Neuronal stem cell (in vitro differentiated cells): ENCODE data around the gene AMOTL1.

ENCODE experiments used
- DNase-seq: peaks from one replicate; pipeline ENCODE4 v3.0.0-alpha.2; 2013; ENCODE audit warnings: low spot score
- H2AFZ ChIP-seq: one replicate; pipeline ENCODE4 v1.6.1; 2013; ENCODE audit warnings: mild to moderate bottlenecking, low read length, inconsistent platforms
- H2AK5ac ChIP-seq: 2 replicates; pipeline ENCODE4 v1.6.1; 2013; ENCODE audit warnings: low read depth, mild to moderate bottlenecking, inconsistent platforms, low read length, moderate library complexity, mixed read lengths
- H2BK120ac ChIP-seq: 2 replicates; pipeline ENCODE4 v1.6.1; 2013; ENCODE audit warnings: low read depth, mild to moderate bottlenecking, inconsistent platforms, low read length, moderate library complexity, mixed read lengths
- H2BK12ac ChIP-seq: one replicate; pipeline ENCODE4 v1.6.1; 2013; ENCODE audit warnings: low read length, inconsistent platforms
- H2BK15ac ChIP-seq: 2 replicates; pipeline ENCODE4 v1.6.1; 2013; ENCODE audit warnings: mild to moderate bottlenecking, low read length, inconsistent platforms, mixed read lengths
- H2BK5ac ChIP-seq: one replicate; pipeline ENCODE4 v1.6.1; 2013; ENCODE audit warnings: inconsistent platforms, mild to moderate bottlenecking, low read length, moderate library complexity
- H3K14ac ChIP-seq: one replicate; pipeline ENCODE4 v1.6.1; 2013; ENCODE audit warnings: low read length, inconsistent platforms
- H3K18ac ChIP-seq: 2 replicates; pipeline ENCODE4 v1.6.1; 2013; ENCODE audit warnings: low read length, inconsistent platforms
- H3K23ac ChIP-seq: 2 replicates; pipeline ENCODE4 v1.6.1; 2013; ENCODE audit warnings: low read depth, mild to moderate bottlenecking, mixed read lengths, low read length, inconsistent platforms; ENCODE audit not compliant: poor library complexity
- H3K27ac ChIP-seq: replicated peaks from 3 replicates; pipeline ENCODE4 v1.5.1; 2013; ENCODE audit warnings: low read length, inconsistent platforms
- H3K27me3 ChIP-seq, 3 experiments: 2 replicates each; pipeline ENCODE4 v1.6.1; 2013; ENCODE audit warnings: low read length in 3 of 3, mild to moderate bottlenecking in 2 of 3, inconsistent platforms in 1 of 3, low read depth in 1 of 3, mixed read lengths in 1 of 3, moderate library complexity in 1 of 3; ENCODE audit not compliant: control insufficient read depth in 3 of 3, insufficient read depth in 3 of 3
- H3K36me3 ChIP-seq, 2 donors: replicated peaks in 1 of 2; 2 replicates each; pipeline ENCODE4 v1.6.1; 2013; ENCODE audit warnings: low read length in 2 of 2; ENCODE audit not compliant: control insufficient read depth in 2 of 2, insufficient read depth in 2 of 2
- H3K4ac ChIP-seq: 2 replicates; pipeline ENCODE4 v1.6.1; 2013; ENCODE audit warnings: inconsistent platforms, mild to moderate bottlenecking, low read length, moderate library complexity
- H3K4me1 ChIP-seq, 2 donors: 1 replicate in 1 of 2; 2 replicates in 1 of 2; pipeline ENCODE4 v1.6.1; 2013; ENCODE audit warnings: low read length in 2 of 2, low read depth in 1 of 2; ENCODE audit not compliant: control insufficient read depth in 2 of 2, insufficient read depth in 1 of 2
- H3K4me2 ChIP-seq: one replicate; pipeline ENCODE4 v1.6.1; 2013; ENCODE audit warnings: mild to moderate bottlenecking, low read length, inconsistent platforms; ENCODE audit not compliant: insufficient read depth, poor library complexity, severe bottlenecking
- H3K4me3 ChIP-seq, 2 donors: 2 replicates each; pipeline ENCODE4 v1.5.1; 2013; ENCODE audit warnings: low read length in 2 of 2, mild to moderate bottlenecking in 2 of 2, inconsistent platforms in 1 of 2, moderate library complexity in 1 of 2
- H3K79me1 ChIP-seq: one replicate; pipeline ENCODE4 v1.6.1; 2013; ENCODE audit warnings: low read depth, mild to moderate bottlenecking, inconsistent platforms, low read length, moderate library complexity
- H3K9ac ChIP-seq: one replicate; pipeline ENCODE4 v1.6.1; 2013; ENCODE audit warnings: mild to moderate bottlenecking, low read depth, low read length, inconsistent platforms; ENCODE audit not compliant: poor library complexity
- H3K9me3 ChIP-seq, 2 donors: replicated peaks in 1 of 2; 2 replicates each; pipeline versions ENCODE3 to v1.6.1; 2013; ENCODE audit warnings: low read length in 2 of 2, mild to moderate bottlenecking in 2 of 2, inconsistent platforms in 1 of 2, low read depth in 1 of 2, mixed read lengths in 1 of 2, moderate library complexity in 1 of 2; ENCODE audit not compliant: control insufficient read depth in 2 of 2, insufficient read depth in 1 of 2
- H4K8ac ChIP-seq: one replicate; pipeline ENCODE4 v1.6.1; 2013; ENCODE audit warnings: low read depth, mild to moderate bottlenecking, inconsistent platforms, low read length, moderate library complexity
- H4K91ac ChIP-seq: one replicate; pipeline ENCODE4 v1.6.1; 2013; ENCODE audit warnings: low read length, low read depth, mild to moderate bottlenecking, inconsistent platforms; ENCODE audit not compliant: poor library complexity
- WGBS, 2 donors: extraction: QIAGEN DNeasy Blood & Tissue Kit; methylation state at CpG; one replicate each; pipeline ENCODE4 v1.1.7; 2013; ENCODE audit warnings: missing lambda C conversion rate in 2 of 2, mixed read lengths in 1 of 2; ENCODE audit not compliant: insufficient read length in 2 of 2, insufficient replicate concordance in 1 of 2; ENCODE audit errors: extremely low coverage in 2 of 2; 5-methylcytosine and 5-hydroxymethylcytosine counted together

The AMOTL1 gene

DNA sequence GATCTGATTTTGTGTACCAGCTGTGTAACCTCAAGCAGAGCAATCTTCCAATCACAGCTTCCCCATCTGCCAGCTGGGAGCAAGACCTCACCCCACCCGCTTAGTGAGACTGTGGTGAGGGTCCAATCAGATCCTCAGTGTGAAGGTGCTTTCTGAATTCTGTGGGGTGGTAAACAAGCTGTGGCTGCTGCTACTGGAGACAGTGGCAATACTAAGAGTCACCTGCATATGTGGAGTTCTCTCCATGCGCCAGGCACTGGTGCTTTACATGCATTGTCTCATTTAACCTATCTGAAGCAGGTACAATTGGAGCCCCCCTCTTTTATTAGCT lies 154.8 kb downstream of the AMOTL1 start:
- Histone ChIP-seq H3K9ac (no peak overlapping the region), H3K27ac (no peak overlapping the region), H2AK5ac (no peak overlapping the region), H3K4me3 (peak overlapping the region in 1 of 2 donors; percentile 21), H3K23ac (no peak overlapping the region), H2BK12ac (no peak overlapping the region), H2BK15ac (no peak overlapping the region), H3K36me3 (no peaks in the 10 kb centered on the region), H4K8ac (no peak overlapping the region), H3K9me3 (no peaks in the 10 kb centered on the region), H3K27me3 (no peaks in the 10 kb centered on the region), H3K4ac (no peak overlapping the region), H4K91ac (no peak overlapping the region), H3K14ac (no peak overlapping the region), H2BK5ac (no peak overlapping the region), H3K18ac (no peak overlapping the region), H2BK120ac (no peak overlapping the region), H3K4me2 (no peak overlapping the region), H3K4me1 (peaks cover 10 to 18% of the 10 kb centered on the region in 2 donors), H2AFZ (peak overlapping the region; percentile 3), H3K79me1 (no peaks in the 10 kb centered on the region)
- no CpG with 5 or more reads among the region's 2 CpGs for WGBS, 2 donors
- DNase-seq: no peak

DNA sequence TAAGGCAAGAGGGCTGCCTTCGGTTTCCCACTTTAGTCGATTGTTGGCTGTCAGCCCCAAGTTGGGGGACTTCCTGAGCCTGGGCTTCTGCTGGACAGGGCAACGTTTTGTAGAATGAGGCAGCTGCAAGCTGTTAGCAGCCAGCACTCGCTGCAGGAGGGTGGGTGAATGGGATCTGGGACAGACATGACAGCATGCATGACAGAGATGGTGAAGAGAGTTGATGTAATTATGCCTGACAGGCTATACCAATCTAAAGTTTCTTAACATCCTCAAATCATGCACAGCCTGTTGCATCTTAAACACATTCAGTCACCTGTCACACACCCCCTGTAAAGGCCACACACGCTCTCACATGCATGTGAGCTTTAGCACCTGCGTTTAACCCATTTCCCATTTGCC lies 156.0 kb downstream of the AMOTL1 start:
- Histone ChIP-seq H2BK15ac (no peak overlapping the region), H2BK5ac (no peak overlapping the region), H3K14ac (no peak overlapping the region), H3K36me3 (no peaks in the 10 kb centered on the region), H3K79me1 (no peaks in the 10 kb centered on the region), H3K9me3 (no peaks in the 10 kb centered on the region), H2BK120ac (no peak overlapping the region), H2AK5ac (no peak overlapping the region), H2AFZ (no peak overlapping the region), H4K8ac (no peak overlapping the region), H3K4me2 (no peak overlapping the region), H4K91ac (no peak overlapping the region), H3K4ac (no peak overlapping the region), H3K18ac (no peak overlapping the region), H3K4me1 (peaks cover 12 to 18% of the 10 kb centered on the region in 2 donors), H3K4me3 (no peak overlapping the region), H3K27me3 (no peaks in the 10 kb centered on the region), H2BK12ac (no peak overlapping the region), H3K27ac (no peak overlapping the region), H3K23ac (no peak overlapping the region), H3K9ac (no peak overlapping the region)
- DNase-seq: no peak
- no CpG with 5 or more reads among the region's 6 CpGs for WGBS, 2 donors

DNA sequence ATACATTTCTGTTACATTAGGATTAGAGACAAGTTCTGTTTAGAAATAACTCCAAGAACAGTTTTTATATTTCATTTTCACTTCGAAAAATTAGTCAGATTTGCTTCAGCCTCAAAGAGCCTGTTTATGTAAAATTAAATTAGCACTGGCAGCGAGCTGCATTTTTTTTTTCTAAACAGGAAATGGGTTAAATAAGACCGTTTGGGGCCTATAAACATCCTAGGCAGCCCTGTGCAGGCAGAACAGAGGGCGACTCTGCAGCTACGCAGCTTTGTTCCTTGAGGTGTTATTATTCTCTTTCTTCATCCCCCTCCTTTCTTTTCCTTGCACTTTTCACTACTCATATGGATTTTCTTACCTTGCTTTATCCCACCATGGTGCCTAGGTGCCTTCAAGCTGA lies 156.5 kb downstream of the AMOTL1 start:
- Histone ChIP-seq H3K9ac (no peak overlapping the region), H2BK12ac (no peak overlapping the region), H2BK120ac (no peak overlapping the region), H2BK5ac (no peak overlapping the region), H3K79me1 (no peaks in the 10 kb centered on the region), H4K91ac (no peak overlapping the region), H3K27ac (no peak overlapping the region), H2BK15ac (no peak overlapping the region), H2AK5ac (no peak overlapping the region), H3K18ac (no peak overlapping the region), H3K9me3 (no peaks in the 10 kb centered on the region), H3K4me3 (no peak overlapping the region), H3K4me2 (no peak overlapping the region), H3K36me3 (no peaks in the 10 kb centered on the region), H2AFZ (no peak overlapping the region), H4K8ac (no peak overlapping the region), H3K23ac (no peak overlapping the region), H3K4ac (no peak overlapping the region), H3K14ac (no peak overlapping the region), H3K27me3 (no peaks in the 10 kb centered on the region), H3K4me1 (peaks cover 12 to 18% of the 10 kb centered on the region in 2 donors)
- no CpG with 5 or more reads among the region's 5 CpGs for WGBS, 2 donors
- no peak for DNase-seq

DNA sequence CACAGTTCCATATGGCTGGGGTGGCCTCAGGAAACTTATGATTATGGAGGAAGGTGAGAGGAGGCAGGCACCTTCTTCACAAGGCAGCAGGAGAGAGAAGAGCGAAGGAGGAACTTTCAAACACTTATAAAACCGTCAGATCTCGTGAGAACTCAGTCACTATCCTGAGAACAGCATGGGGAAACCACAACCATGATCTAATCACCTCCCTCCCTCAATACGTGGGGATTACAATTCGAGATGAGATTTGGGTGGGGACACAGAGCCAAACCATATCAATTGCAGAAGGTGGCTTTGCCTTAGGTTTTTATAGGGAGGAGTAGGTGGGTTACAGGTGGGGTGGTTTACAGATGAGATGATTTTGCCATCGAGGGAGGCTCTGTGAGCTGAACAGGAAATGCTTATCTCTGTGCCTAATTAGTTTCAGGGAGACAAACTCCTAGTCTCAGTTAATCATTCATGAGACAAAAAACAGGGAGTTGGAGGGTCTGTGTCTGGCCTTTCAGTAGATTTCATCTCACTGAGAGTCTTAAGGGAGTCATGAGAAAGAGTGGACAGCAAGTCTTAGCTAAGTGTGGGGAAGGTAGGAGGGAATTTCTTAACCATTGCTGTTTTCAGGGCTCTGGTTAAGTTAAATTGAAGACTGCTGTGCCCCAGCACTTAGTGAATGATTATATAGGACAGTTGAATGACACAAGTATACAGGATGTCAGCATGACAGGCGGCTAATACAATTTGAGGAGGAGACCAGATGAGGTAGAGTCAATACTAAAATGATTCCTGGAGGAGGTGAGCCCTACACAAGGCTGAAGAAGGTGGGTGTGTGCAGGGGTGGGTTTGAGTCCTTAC lies 157.5 kb downstream of the AMOTL1 start:
- DNase-seq: no peak
- H3K23ac ChIP-seq: no peak overlapping the region
- H4K8ac ChIP-seq: no peak overlapping the region
- H2BK15ac ChIP-seq: no peak overlapping the region
- H2AK5ac ChIP-seq: no peak overlapping the region
- H2BK5ac ChIP-seq: no peak overlapping the region
- H3K27ac ChIP-seq: no peak overlapping the region
- H3K4me1 ChIP-seq: peaks cover 12 to 18% of the 10 kb centered on the region in 2 donors
- no peak overlapping the region for H3K4me2 ChIP-seq
- H3K27me3 ChIP-seq: no peaks in the 10 kb centered on the region
- H3K4me3 ChIP-seq: no peak overlapping the region
- H3K9me3 ChIP-seq: no peaks in the 10 kb centered on the region
- no peak overlapping the region for H3K4ac ChIP-seq
- no peak overlapping the region for H2AFZ ChIP-seq
- no peak overlapping the region for H3K18ac ChIP-seq
- H2BK12ac ChIP-seq: no peak overlapping the region
- H3K9ac ChIP-seq: no peak overlapping the region
- no peak overlapping the region for H3K14ac ChIP-seq
- H2BK120ac ChIP-seq: no peak overlapping the region
- H3K36me3 ChIP-seq: no peaks in the 10 kb centered on the region
- no peak overlapping the region for H4K91ac ChIP-seq
- no CpG with 5 or more reads among the region's 7 CpGs for WGBS, 2 donors
- no peaks in the 10 kb centered on the region for H3K79me1 ChIP-seq
